ENCODE results near the gene SORCS1.

The SORCS1 gene

GRCh38 chr10:106771154-106771553 lies 393.4 kb downstream of the SORCS1 start:
- in situ Hi-C loops (cut with HindIII; ENCODE audit: low sequenced_read_pairs) = no loop called here
- DNase-seq (ENCODE audit: low read depth, low spot score) = no peak
- TF ChIP-seq CTCF (IDR thresholded peaks at IDR 0.05; ENCODE audit: low read depth, low read length) = no peak
- H3K4me3 ChIP-seq (ENCODE audit: low read depth, low read length) = no peak overlapping the region

- TF ChIP-seq CTCF (IDR thresholded peaks at IDR 0.05; ENCODE audit: low read depth, low read length) = no peak
- no peak for DNase-seq (ENCODE audit: low read depth, low spot score)
- H3K4me3 ChIP-seq (ENCODE audit: low read depth, low read length) = no peak overlapping the region
- in situ Hi-C loops (cut with HindIII; ENCODE audit: low sequenced_read_pairs) = no loop called here
Measured at GRCh38 chr10:106768204-106768603, 396.3 kb downstream of the SORCS1 start.

- no peak overlapping the region for H3K4me3 ChIP-seq (ENCODE audit: low read depth, low read length)
- no peak for DNase-seq (ENCODE audit: low read depth, low spot score)
- TF ChIP-seq CTCF (IDR thresholded peaks at IDR 0.05; ENCODE audit: low read depth, low read length) = no peak
- in situ Hi-C loops (cut with HindIII; ENCODE audit: low sequenced_read_pairs) = no loop called here
Measured at GRCh38 chr10:106765928-106766327, 398.6 kb downstream of the SORCS1 start.

GRCh38 chr10:106765241-106765754 lies 399.2 kb downstream of the SORCS1 start:
- in situ Hi-C loops (cut with HindIII; ENCODE audit: low sequenced_read_pairs) = no loop called here

GRCh38 chr10:106764360-106764759 lies 400.1 kb downstream of the SORCS1 start:
- no peak overlapping the region for H3K4me3 ChIP-seq (ENCODE audit: low read depth, low read length)
- in situ Hi-C loops (cut with HindIII; ENCODE audit: low sequenced_read_pairs) = no loop called here
- no peak for TF ChIP-seq CTCF (IDR thresholded peaks at IDR 0.05; ENCODE audit: low read depth, low read length)
- no peak for DNase-seq (ENCODE audit: low read depth, low spot score)

More at GRCh38 chr10:106765241-106765754, 399.2 kb downstream of the SORCS1 start:
- TF ChIP-seq CTCF (IDR thresholded peaks at IDR 0.05; ENCODE audit: low read depth, low read length) = no peak
- no peak for DNase-seq (ENCODE audit: low read depth, low spot score)
- H3K4me3 ChIP-seq (ENCODE audit: low read depth, low read length) = no peak overlapping the region

GRCh38 chr10:106761906-106762305 lies 402.6 kb downstream of the SORCS1 start:
- TF ChIP-seq CTCF (IDR thresholded peaks at IDR 0.05; ENCODE audit: low read depth, low read length) = no peak
- H3K4me3 ChIP-seq (ENCODE audit: low read depth, low read length) = no peak overlapping the region
- no peak for DNase-seq (ENCODE audit: low read depth, low spot score)
- in situ Hi-C loops (cut with HindIII; ENCODE audit: low sequenced_read_pairs) = no loop called here

GRCh38 chr10:106757521-106757920 lies 407.0 kb downstream of the SORCS1 start:
- no peak overlapping the region for H3K4me3 ChIP-seq (ENCODE audit: low read depth, low read length)
- in situ Hi-C loops (cut with HindIII; ENCODE audit: low sequenced_read_pairs) = no loop called here
- no peak for TF ChIP-seq CTCF (IDR thresholded peaks at IDR 0.05; ENCODE audit: low read depth, low read length)
- DNase-seq (ENCODE audit: low read depth, low spot score) = no peak

Measured in astrocyte of the spinal cord (primary cell).